Measurements from ENCODE around the gene CGB3. TPM values are rescaled to one million over a fixed set of nuclear protein-coding genes. Genes with fewer than 3 reads are reported as not detected.

Gene CGB3
- total and polyA plus RNA-seq, 10 of the 15 experiments (the other 5 are each of a cell fraction or from before 2014, with no cell fraction given), result not detected

DNA sequence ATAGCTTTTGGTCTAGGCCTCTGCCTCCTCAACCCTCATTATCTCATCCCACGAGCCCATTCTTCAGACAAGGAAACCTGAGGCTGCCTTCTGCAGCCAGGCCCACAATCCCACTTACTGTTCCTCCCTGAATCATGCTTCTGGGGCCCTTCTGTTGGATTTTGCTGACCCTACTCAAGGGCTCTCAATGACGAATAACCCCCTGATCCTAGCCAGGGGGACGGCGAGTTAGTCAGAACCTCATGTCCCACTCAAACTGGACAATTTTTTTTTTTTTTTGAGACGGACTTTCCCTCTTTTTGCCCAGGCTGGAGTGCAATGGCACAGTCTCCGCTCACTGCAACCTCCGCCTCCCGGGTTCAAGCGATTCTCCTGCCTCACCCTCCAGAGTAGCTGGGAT, 2.0 kb downstream of the CGB3 start:
- FAIRE-seq (no peak), DNase-seq (ENCODE audit: low read depth, low spot score) (no peak), ATAC-seq (no peak)
- 65% methylated on average over 8 of the region's 9 CpGs for WGBS (ENCODE audit: insufficient coverage, insufficient replicate concordance, low lambda C conversion rate, missing lambda C conversion rate)
- Histone ChIP-seq H3K4me3 (no peak overlapping the region), H3K9me3 (replicated peaks; ENCODE audit: control insufficient read depth, insufficient read depth, low read length) (no peaks in the 10 kb centered on the region), H3K36me3 (ENCODE audit: control insufficient read depth in 2 of 2, insufficient read depth in 2 of 2, low read length in 1 of 2) (no peaks in the 10 kb centered on the region), H2AFZ (ENCODE audit: control insufficient read depth, low read depth, low read length) (no peak overlapping the region), H3K4me1 (ENCODE audit: control insufficient read depth, insufficient read depth, low read length) (peaks cover 15% of the 10 kb centered on the region), H3K27me3 (replicated peaks in 1 of 2; ENCODE audit: control insufficient read depth in 2 of 2, insufficient read depth in 2 of 2, low read length in 1 of 2) (no peaks in the 10 kb centered on the region), H3K79me2 (ENCODE audit: control insufficient read depth, insufficient read depth, low read length) (no peaks in the 10 kb centered on the region), H3K9ac (ENCODE audit: control insufficient read depth, insufficient read depth, low read length) (no peak overlapping the region), H3K4me2 (ENCODE audit: control insufficient read depth, insufficient read depth) (no peak overlapping the region), H3K27ac (ENCODE audit: control insufficient read depth, insufficient read depth) (no peak overlapping the region), H4K20me1 (ENCODE audit: control insufficient read depth, insufficient read depth) (no peaks in the 10 kb centered on the region)
- POLR2A ChIA-PET, result no interaction called here
- no TSS peak for BruUV-seq (replicated peaks)
- no peak for TF ChIP-seq TCF7 (IDR thresholded peaks at IDR 0.05; ENCODE audit: borderline replicate concordance)
- TF ChIP-seq, protein P1, sequence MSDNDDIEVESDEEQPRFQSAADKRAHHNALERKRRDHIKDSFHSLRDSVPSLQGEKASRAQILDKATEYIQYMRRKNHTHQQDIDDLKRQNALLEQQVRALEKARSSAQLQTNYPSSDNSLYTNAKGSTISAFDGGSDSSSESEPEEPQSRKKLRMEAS (IDR thresholded peaks at IDR 0.05; ENCODE audit: low read depth, low read length), result no peak
- TF ChIP-seq ZNF24 (IDR thresholded peaks at IDR 0.05), result no peak
- no peak for TF ChIP-seq GABPA (IDR thresholded peaks at IDR 0.05; ENCODE audit: low read depth)
- no peak for TF ChIP-seq BACH1 (IDR thresholded peaks at IDR 0.05; ENCODE audit: borderline replicate concordance)
- no peak for TF ChIP-seq NFYA (IDR thresholded peaks at IDR 0.05; ENCODE audit: borderline replicate concordance, low read depth, low read length)
- TF ChIP-seq, protein P2, sequence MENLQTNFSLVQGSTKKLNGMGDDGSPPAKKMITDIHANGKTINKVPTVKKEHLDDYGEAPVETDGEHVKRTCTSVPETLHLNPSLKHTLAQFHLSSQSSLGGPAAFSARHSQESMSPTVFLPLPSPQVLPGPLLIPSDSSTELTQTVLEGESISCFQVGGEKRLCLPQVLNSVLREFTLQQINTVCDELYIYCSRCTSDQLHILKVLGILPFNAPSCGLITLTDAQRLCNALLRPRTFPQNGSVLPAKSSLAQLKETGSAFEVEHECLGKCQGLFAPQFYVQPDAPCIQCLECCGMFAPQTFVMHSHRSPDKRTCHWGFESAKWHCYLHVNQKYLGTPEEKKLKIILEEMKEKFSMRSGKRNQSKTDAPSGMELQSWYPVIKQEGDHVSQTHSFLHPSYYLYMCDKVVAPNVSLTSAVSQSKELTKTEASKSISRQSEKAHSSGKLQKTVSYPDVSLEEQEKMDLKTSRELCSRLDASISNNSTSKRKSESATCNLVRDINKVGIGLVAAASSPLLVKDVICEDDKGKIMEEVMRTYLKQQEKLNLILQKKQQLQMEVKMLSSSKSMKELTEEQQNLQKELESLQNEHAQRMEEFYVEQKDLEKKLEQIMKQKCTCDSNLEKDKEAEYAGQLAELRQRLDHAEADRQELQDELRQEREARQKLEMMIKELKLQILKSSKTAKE (IDR thresholded peaks at IDR 0.05; ENCODE audit: low read depth, poor library complexity, severe bottlenecking), result no peak
- no peak for TF ChIP-seq MYC (IDR thresholded peaks at IDR 0.05; ENCODE audit: insufficient read depth, insufficient read length, insufficient replicate concordance, low read length, severe bottlenecking)
- TF ChIP-seq RAD21 (IDR thresholded peaks at IDR 0.05; ENCODE audit: insufficient read depth, low read depth, low read length), result no peak
- in situ Hi-C loops (cut with MboI), result no loop called here
- intact Hi-C loops (cut with micrococcal nuclease; ENCODE audit: unreplicated experiment), result no loop called here
- SMC1A ChIA-PET (ENCODE audit: uncharacterized antibody, unreplicated experiment), result no interaction called here
- CTCF ChIA-PET, result interaction anchor here (0.8 to 1.8 kb wide), 2 partner anchors 76 to 177 kb away, joined by 3 to 5 read pairs; no protein-coding TSS in a partner anchor
- RAD21 ChIA-PET (ENCODE audit: unreplicated experiment), result interaction anchor here (0.6 kb wide), 1 partner anchor 85 kb away, joined by 3 read pairs; no protein-coding TSS in a partner anchor

Measured in GM12878 (cell line).